Ascending aorta (tissue), 2 donors: ENCODE data around the gene PARP8. TPM values are rescaled to one million over a fixed set of nuclear protein-coding genes. Genes with fewer than 3 reads are reported as not detected.

Source experiments
- DNase-seq, 2 donors: peaks; one replicate each; pipeline ENCODE4 v3.0.0-alpha.2; 2019; ENCODE audit warnings: low spot score in 2 of 2
- H3K27ac ChIP-seq, 2 donors: fragments of 200-600 bp; sonication (generic); one replicate each; pipeline ENCODE4 v1.5.1; 2016 to 2017; ENCODE audit warnings: mild to moderate bottlenecking in 1 of 2
- H3K27me3 ChIP-seq: fragments of 200-600 bp; sonication (generic); one replicate; pipeline ENCODE4 v1.5.1; 2017
- H3K36me3 ChIP-seq, 2 donors: fragments of 200-600 bp; sonication (generic); one replicate each; pipeline ENCODE4 v1.5.1; 2016
- H3K4me1 ChIP-seq, 2 donors: fragments of 200-600 bp; sonication (generic); one replicate each; pipeline ENCODE4 v1.5.1; 2016 to 2017; ENCODE audit warnings: mild to moderate bottlenecking in 1 of 2
- H3K4me3 ChIP-seq, 2 donors: fragments of 200-600 bp; sonication (generic); one replicate each; pipeline ENCODE4 v1.5.1; 2016 to 2017; ENCODE audit warnings: mild to moderate bottlenecking in 1 of 2
- H3K9me3 ChIP-seq, 2 donors: fragments of 200-600 bp; sonication (generic); one replicate each; pipeline ENCODE4 v1.5.1; 2016
- CTCF ChIP-seq, 3 experiments: fragments of 200-600 bp in 2 of 3; fragments of 450-650 bp in 1 of 3; sonication (generic) in 2 of 3; IDR thresholded peaks; one replicate each; pipeline ENCODE4 v1.5.1; 2016 to 2019; ENCODE audit warnings: antibody characterized with exemption in 3 of 3, mild to moderate bottlenecking in 1 of 3, moderate library complexity in 1 of 3
- intact Hi-C: fragments of 100-400 bp; cut with DNase I; formaldehyde crosslinking; loops from one replicate; pipeline ENCODE4 v1.15.1; 2023
- total RNA-seq: library from RNA; depleted of rRNA; stranded (reverse); fragments of >200 nt; gene quantifications from one replicate; pipeline ENCODE4 v1.1.0, GENCODE V29; 2016

The PARP8 gene
- total RNA-seq, 1 donor from 2014 or later = 5.6 TPM

- H3K36me3 ChIP-seq = no peaks in the 10 kb centered on the region
- intact Hi-C loops = no loop called here
These were observed 36.9 kb downstream of the PARP8 start for GRCh38 chr5:50703367-50703666.

GRCh38 chr5:50704730-50705129 is 38.3 kb downstream of the PARP8 start:
- no peak for TF ChIP-seq CTCF (IDR thresholded peaks at IDR 0.05)
- H3K4me3 ChIP-seq = no peak overlapping the region
- intact Hi-C loops = no loop called here
- DNase-seq = no peak
- H3K4me1 ChIP-seq = no peaks in the 10 kb centered on the region
- H3K36me3 ChIP-seq = no peaks in the 10 kb centered on the region
- no peaks in the 10 kb centered on the region for H3K27me3 ChIP-seq
- H3K27ac ChIP-seq = no peak overlapping the region
- no peaks in the 10 kb centered on the region for H3K9me3 ChIP-seq

More at GRCh38 chr5:50703367-50703666, 36.9 kb downstream of the PARP8 start:
- no peak for TF ChIP-seq CTCF (IDR thresholded peaks at IDR 0.05)
- Histone ChIP-seq H3K9me3 (no peaks in the 10 kb centered on the region), H3K4me3 (no peak overlapping the region), H3K4me1 (no peaks in the 10 kb centered on the region), H3K27me3 (no peaks in the 10 kb centered on the region), H3K27ac (no peak overlapping the region)
- no peak for DNase-seq

GRCh38 chr5:50709471-50709870 is 43.0 kb downstream of the PARP8 start:
- intact Hi-C loops = no loop called here
- Histone ChIP-seq H3K27ac (no peak overlapping the region), H3K4me1 (peaks cover 0 to 4% of the 10 kb centered on the region in 2 donors), H3K9me3 (no peaks in the 10 kb centered on the region), H3K27me3 (no peaks in the 10 kb centered on the region), H3K36me3 (no peaks in the 10 kb centered on the region), H3K4me3 (no peak overlapping the region)
- no peak for DNase-seq
- no peak for TF ChIP-seq CTCF (IDR thresholded peaks at IDR 0.05)

- Histone ChIP-seq H3K27me3 (no peaks in the 10 kb centered on the region), H3K27ac (no peak overlapping the region), H3K4me3 (peak overlapping the region in 1 of 2 donors; percentile 4), H3K36me3 (no peaks in the 10 kb centered on the region), H3K4me1 (peaks cover 0 to 4% of the 10 kb centered on the region in 2 donors), H3K9me3 (no peaks in the 10 kb centered on the region)
- no peak for TF ChIP-seq CTCF (IDR thresholded peaks at IDR 0.05)
- no peak for DNase-seq
- intact Hi-C loops = no loop called here
These were observed 44.4 kb downstream of the PARP8 start for GRCh38 chr5:50710838-50711237.

GRCh38 chr5:50711280-50711679 is 44.8 kb downstream of the PARP8 start:
- no peaks in the 10 kb centered on the region for H3K27me3 ChIP-seq
- no peaks in the 10 kb centered on the region for H3K36me3 ChIP-seq
- TF ChIP-seq CTCF (IDR thresholded peaks at IDR 0.05) = no peak
- intact Hi-C loops = no loop called here
- H3K9me3 ChIP-seq = no peaks in the 10 kb centered on the region
- peak overlapping the region in 1 of 2 donors; percentile 4 for H3K4me3 ChIP-seq
- H3K27ac ChIP-seq = no peak overlapping the region
- DNase-seq = no peak
- H3K4me1 ChIP-seq = peaks cover 0 to 4% of the 10 kb centered on the region in 2 donors

GRCh38 chr5:50712479-50712878 is 46.0 kb downstream of the PARP8 start:
- Histone ChIP-seq H3K27me3 (no peaks in the 10 kb centered on the region), H3K9me3 (no peaks in the 10 kb centered on the region), H3K4me3 (no peak overlapping the region), H3K36me3 (no peaks in the 10 kb centered on the region), H3K27ac (no peak overlapping the region), H3K4me1 (peaks cover 0 to 4% of the 10 kb centered on the region in 2 donors)
- DNase-seq = no peak
- intact Hi-C loops = no loop called here
- TF ChIP-seq CTCF (IDR thresholded peaks at IDR 0.05) = no peak
